Measurements from ENCODE around the gene USP40.

GRCh38 chr2:233492751-233493150, 73.8 kb downstream of the USP40 start:
- TF ChIP-seq POLR2AphosphoS5 (IDR thresholded peaks at IDR 0.05) (no peak), CTCF (IDR thresholded peaks at IDR 0.05) (no peak), POLR2A (IDR thresholded peaks at IDR 0.05) (no peak)
